HG03460 (cell line): ENCODE measurements around the gene PIK3R5.
"Not testable (repeated sequence)": the region's sequence is repeated elsewhere in the genome, so short reads cannot be mapped to it uniquely, and the experiment has no call there.

Experiments used
- ATAC-seq: cut with Tn5 transposase; IDR thresholded peaks from one replicate; pipeline ENCODE4 v1.9.1; 2021; ENCODE audit not compliant: unreplicated experiment

PIK3R5 gene

DNA sequence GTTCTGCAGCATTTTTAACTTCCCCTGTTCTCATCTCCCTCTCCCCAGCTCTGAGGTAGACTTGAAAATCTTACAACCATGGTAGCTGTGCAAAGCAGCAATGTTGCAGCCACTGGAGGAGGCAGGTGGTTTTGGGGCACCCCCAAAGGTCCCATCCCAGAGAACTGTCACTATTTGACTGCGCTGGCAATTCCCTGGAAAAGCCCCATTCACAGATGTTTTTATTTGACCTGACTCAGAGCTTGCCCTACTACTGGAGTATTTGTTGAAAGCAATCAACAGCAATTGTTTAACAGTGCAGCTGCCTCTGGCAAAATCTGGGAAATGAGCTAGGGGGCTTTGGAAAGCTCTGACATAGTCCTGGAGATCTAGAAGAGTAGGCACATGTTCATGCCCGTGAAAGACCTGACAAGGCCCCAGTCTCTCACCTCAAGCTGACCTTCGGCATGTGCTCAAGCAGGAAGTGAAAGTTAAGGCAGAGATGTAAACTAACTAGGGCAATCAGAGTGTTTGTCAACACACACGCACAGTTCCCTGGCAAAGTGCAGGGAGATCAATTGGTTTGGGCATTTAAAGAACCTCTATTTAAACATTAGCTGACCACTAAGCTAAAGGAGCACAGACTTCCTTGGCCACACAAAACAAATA lies 19.7 kb upstream of the PIK3R5 start:
- no peak for ATAC-seq

- ATAC-seq: not testable (repeated sequence)
Observed at GRCh38 chr17:8984225-8984624, 18.7 kb upstream of the PIK3R5 start.

DNA sequence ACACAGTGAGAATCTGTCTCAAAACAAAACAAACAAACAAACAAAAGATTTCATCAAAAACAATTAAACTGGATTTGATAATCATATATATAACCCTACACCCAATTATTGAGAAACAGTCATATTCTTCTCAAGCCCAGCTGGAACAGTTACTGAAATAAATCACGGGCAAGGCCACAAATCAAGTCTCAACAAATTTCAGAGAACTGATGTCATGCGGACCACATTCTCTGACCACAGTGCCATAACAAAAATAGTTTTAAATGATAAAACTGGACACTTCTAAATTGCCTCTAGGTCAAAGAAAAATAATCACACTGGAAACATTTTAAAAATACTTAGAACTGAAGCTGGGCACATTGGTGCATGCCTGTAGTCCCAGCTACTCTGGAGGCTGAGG lies 15.9 kb upstream of the PIK3R5 start:
- ATAC-seq: no peak

DNA sequence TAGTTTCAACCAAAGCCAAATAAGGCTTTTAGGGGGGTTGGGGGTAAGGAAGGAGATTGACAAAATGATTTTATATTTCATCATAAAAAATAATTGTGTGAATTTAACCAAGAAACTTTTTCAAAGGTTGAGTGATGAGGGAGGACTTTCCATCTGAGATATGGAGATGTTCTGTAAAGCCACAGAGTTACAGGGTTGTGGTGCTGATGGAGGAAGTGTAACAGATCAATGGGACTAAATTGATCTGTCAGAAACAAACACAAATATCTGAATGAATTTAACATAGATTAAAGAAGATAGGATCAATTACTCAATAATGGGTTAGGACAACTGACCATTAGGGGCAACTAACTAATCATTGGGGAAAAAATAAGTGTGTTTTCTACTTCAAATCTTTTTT lies 14.2 kb upstream of the PIK3R5 start:
- no peak for ATAC-seq

- ATAC-seq: peak; percentile 64
Observed at GRCh38 chr17:8976638-8977037, 11.1 kb upstream of the PIK3R5 start.

DNA sequence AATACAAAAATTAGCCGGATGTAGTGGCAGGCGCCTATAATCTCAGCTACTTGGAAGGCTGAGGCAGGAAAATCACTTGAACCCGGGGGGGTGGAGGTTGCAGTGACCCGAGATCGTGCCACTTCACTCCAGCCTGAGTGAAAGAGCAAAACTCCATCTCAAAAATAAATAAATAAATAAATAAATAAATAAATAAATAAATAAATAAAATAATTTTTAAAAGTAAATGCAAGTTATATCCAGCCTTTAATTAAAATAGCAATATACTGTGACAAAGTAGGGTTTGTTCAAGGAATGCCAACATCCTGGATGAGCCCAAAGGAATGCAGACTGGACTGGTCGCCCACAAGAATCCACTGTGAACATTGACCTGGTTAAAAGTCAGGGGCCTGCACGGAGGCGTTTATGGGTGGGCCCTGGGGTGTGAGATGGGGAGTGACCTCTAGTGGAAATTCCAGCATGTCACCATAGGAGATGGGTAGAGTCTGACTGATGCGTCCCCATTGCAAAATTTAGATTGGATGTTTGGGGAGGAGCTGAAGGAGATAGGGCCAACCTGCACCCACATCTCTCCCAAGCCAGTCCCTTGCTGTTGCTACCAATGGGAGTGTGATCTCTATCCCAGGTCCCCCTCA lies 9.7 kb upstream of the PIK3R5 start:
- ATAC-seq: no peak

GRCh38 chr17:8969901-8970300 lies 4.4 kb upstream of the PIK3R5 start:
- no peak for ATAC-seq

GRCh38 chr17:8968503-8968902 lies 3.0 kb upstream of the PIK3R5 start:
- ATAC-seq: no peak

- no peak for ATAC-seq
Observed at GRCh38 chr17:8967861-8968260, 2.4 kb upstream of the PIK3R5 start.

DNA sequence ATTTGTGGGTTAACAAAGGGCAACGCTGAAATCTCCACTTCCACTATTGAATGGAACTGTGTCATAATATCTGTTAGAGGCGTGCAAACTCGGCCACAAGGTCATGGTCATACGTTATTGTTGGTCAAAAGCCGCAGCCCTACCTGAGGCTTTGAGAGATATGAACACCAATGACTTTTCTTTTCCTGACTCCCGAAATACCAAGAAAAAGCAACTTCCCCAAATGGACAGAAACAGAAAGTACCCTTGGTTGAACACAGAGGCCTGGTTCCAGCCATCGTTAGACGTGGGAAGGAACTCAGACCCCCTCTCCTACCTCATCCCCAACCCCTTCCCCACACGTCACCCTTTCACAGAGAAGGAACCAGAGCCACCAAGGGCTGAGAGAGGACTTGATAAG lies 1.4 kb upstream of the PIK3R5 start:
- no peak for ATAC-seq

- peak; percentile 23 for ATAC-seq
Observed at GRCh38 chr17:8964801-8965393, 610 bp downstream of the PIK3R5 start.

GRCh38 chr17:8963647-8964258 lies 1.8 kb downstream of the PIK3R5 start:
- ATAC-seq: no peak

DNA sequence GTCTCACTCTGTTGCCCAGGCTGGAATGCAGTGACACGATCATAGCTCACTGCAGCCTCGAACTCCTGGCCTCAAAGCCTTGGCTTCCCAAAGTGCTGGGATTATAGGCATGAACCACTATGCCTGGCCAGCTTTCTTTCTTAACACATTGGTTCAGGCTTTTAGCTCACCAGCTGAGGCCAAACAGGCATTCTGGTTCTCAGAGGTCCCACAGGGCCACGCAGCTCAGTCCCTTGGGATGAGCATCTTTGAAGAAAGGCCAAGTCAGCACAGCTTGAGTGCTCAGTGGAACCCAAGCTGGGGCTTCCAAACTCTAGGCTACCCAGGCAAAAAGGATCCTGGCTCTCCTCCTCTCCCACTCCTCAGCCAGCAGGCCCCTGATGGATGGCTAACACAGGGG lies 2.5 kb downstream of the PIK3R5 start:
- no peak for ATAC-seq

GRCh38 chr17:8961829-8962228 lies 3.7 kb downstream of the PIK3R5 start:
- ATAC-seq: no peak

- no peak for ATAC-seq
Observed at GRCh38 chr17:8960325-8961140, 5.0 kb downstream of the PIK3R5 start.

- no peak for ATAC-seq
Observed at GRCh38 chr17:8959312-8959918, 6.1 kb downstream of the PIK3R5 start.

GRCh38 chr17:8957721-8958120 lies 7.8 kb downstream of the PIK3R5 start:
- no peak for ATAC-seq

- ATAC-seq: peak; percentile 47
Observed at GRCh38 chr17:8956465-8956902, 9.0 kb downstream of the PIK3R5 start.

DNA sequence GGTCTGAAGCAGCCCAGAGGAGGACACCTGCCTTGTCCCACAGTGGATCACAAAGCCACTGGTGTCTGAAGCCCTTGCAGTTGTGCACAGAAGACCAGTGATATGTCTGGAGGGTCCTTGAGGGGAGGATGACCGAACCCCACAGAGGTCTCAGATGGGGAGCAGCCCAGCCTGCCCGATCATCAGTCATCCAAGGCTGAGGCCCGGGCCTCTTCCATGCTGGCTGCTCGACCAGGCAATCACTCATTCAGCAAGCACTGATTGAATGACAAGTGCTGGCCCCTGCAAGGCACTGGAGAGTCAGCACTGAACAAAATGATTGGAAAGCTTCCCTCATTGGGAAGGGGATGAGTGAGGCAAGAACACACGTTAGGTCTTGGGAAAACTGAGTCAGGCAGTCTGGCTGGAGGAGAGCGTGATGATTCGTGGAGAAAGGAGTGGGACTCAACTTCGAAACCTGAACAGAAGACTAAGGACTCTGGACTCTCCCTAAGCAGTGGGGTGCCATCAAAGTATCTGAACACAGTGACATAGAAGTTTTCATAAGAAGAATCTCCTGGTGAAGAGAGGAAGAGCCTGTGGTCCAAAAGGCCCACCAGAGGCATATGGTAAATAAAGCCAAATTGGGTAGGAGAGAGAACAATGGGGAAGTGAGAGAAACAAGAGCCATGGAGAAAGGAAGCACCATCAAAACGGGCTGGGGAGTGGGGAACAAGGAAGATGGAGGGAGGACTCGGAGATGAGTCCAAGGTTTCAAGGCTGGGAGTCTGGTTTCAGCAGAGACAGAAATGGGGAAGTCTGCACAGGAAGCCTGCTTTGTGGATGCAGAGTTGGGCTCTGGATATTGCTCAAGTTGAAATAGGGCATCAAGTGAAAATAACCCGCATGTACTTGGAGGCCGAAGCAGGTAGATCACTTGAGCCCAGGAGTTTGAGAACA lies 10.2 kb downstream of the PIK3R5 start:
- ATAC-seq: no peak

GRCh38 chr17:8954339-8954738 lies 11.2 kb downstream of the PIK3R5 start:
- ATAC-seq: no peak
